CD4-positive, alpha-beta memory T cell (primary cell): ENCODE results near the gene TMEM237. TPM values are rescaled to one million over a fixed set of nuclear protein-coding genes. Genes with fewer than 3 reads are reported as not detected.

Source experiments
- polyA plus RNA-seq, 2 donors: library from polyadenylated mRNA; unstranded; fragments of 300-500 nt; fragmentation: Illumina TruSeq; gene quantifications; one replicate each; pipeline ENCODE4 v1.2.3, GENCODE V29; 2021
- total RNA-seq, 2 experiments: library from RNA; stranded (reverse); gene quantifications; one replicate each; pipeline ENCODE4 v1.2.3, GENCODE V29; 2021

TMEM237 gene
- total and polyA plus RNA-seq, 4 experiments from 2014 or later, result 2.4 to 5.2 (median 3.8) TPM

Other genes starting within 250 kb of the TMEM237 start
- 10 to 100 TPM; 46.8 to 47.3 TPM for gene TRAK2, start 192.0 kb downstream of the TMEM237 start, total RNA-seq
- 10 to 100 TPM; 25.2 to 40.6 TPM for gene TRAK2, start 192.0 kb downstream of the TMEM237 start, polyA plus RNA-seq
- gene STRADB, start 191.8 kb downstream of the TMEM237 start, total RNA-seq, result 10 to 100 TPM; 17.3 to 20.9 TPM
- 10 to 100 TPM; 22.4 to 36.2 TPM for gene STRADB, start 191.8 kb downstream of the TMEM237 start, polyA plus RNA-seq
- not detected for gene MPP4, start 55.1 kb upstream of the TMEM237 start, total RNA-seq
- gene MPP4, start 55.1 kb upstream of the TMEM237 start, polyA plus RNA-seq, result not detected
- gene ALS2, start 137.4 kb upstream of the TMEM237 start, total RNA-seq, result 10 to 100 TPM in 1 of 2 experiments, 1 to 10 TPM in 1; 9.8 to 10.5 TPM
- 1 to 10 TPM; 4.9 to 5.5 TPM for gene ALS2, start 137.4 kb upstream of the TMEM237 start, polyA plus RNA-seq
- gene CDK15, start 163.0 kb upstream of the TMEM237 start, total RNA-seq, result not detected
- not detected for gene CDK15, start 163.0 kb upstream of the TMEM237 start, polyA plus RNA-seq